Measurements from ENCODE around the gene ZNF428. TPM values are rescaled to one million over a fixed set of nuclear protein-coding genes. Genes with fewer than 3 reads are reported as not detected.

The ZNF428 gene
- total RNA-seq, 1 donor from 2014 or later, result 27.1 TPM

GRCh38 chr19:43561139-43561970 is 58.1 kb downstream of the ZNF428 start:
- no peak for TF ChIP-seq CTCF (IDR thresholded peaks at IDR 0.05)
- H3K4me1 ChIP-seq, result peaks cover 17% of the 10 kb centered on the region
- DNase-seq, result no peak
- no peaks in the 10 kb centered on the region for H3K27me3 ChIP-seq
- peaks cover 29% of the 10 kb centered on the region for H3K36me3 ChIP-seq
- H3K4me3 ChIP-seq, result no peak overlapping the region
- no peak for ATAC-seq
- H3K27ac ChIP-seq, result peak overlapping the region; percentile 83
- no peaks in the 10 kb centered on the region for H3K9me3 ChIP-seq
- intact Hi-C loops (cut with DNase I), result no loop called here

GRCh38 chr19:43560687-43561086 is 58.7 kb downstream of the ZNF428 start:
- no peaks in the 10 kb centered on the region for H3K27me3 ChIP-seq
- ATAC-seq (no peak), DNase-seq (no peak)
- intact Hi-C loops (cut with DNase I), result no loop called here
- no peak overlapping the region for H3K4me3 ChIP-seq
- peak overlapping the region; percentile 6 for H3K27ac ChIP-seq
- TF ChIP-seq CTCF (IDR thresholded peaks at IDR 0.05), result no peak
- peaks cover 17% of the 10 kb centered on the region for H3K4me1 ChIP-seq
- H3K36me3 ChIP-seq, result peaks cover 29% of the 10 kb centered on the region
- no peaks in the 10 kb centered on the region for H3K9me3 ChIP-seq

Other genes starting within 250 kb of the ZNF428 start
- not detected for gene TEX101, start 204.7 kb downstream of the ZNF428 start, total RNA-seq
- 0.75 TPM for gene LYPD3, start 154.0 kb downstream of the ZNF428 start, total RNA-seq
- 9.1 TPM for gene PHLDB3, start 114.9 kb downstream of the ZNF428 start, total RNA-seq
- 34.6 TPM for gene ETHE1, start 92.4 kb downstream of the ZNF428 start, total RNA-seq
- 2.3 TPM for gene ZNF575, start 86.4 kb downstream of the ZNF428 start, total RNA-seq
- 23.8 TPM for gene XRCC1, start 44.1 kb downstream of the ZNF428 start, total RNA-seq
- 4.7 TPM for gene PINLYP, start 43.8 kb downstream of the ZNF428 start, total RNA-seq
- gene IRGQ, start 23.5 kb downstream of the ZNF428 start, total RNA-seq, result 23.2 TPM
- gene ZNF576, start 23.0 kb downstream of the ZNF428 start, total RNA-seq, result 16.6 TPM
- 0.29 TPM for gene SRRM5, start 7.5 kb downstream of the ZNF428 start, total RNA-seq
- gene CADM4, start 20.2 kb upstream of the ZNF428 start, total RNA-seq, result 8.7 TPM
- gene PLAUR, start 50.5 kb upstream of the ZNF428 start, total RNA-seq, result 97.2 TPM
- not detected for gene IRGC, start 96.4 kb upstream of the ZNF428 start, total RNA-seq
- gene SMG9, start 135.3 kb upstream of the ZNF428 start, total RNA-seq, result 44.7 TPM
- gene KCNN4, start 161.3 kb upstream of the ZNF428 start, total RNA-seq, result 7.3 TPM
- gene LYPD5, start 182.8 kb upstream of the ZNF428 start, total RNA-seq, result 3.6 TPM
- gene ZNF283, start 207.7 kb upstream of the ZNF428 start, total RNA-seq, result 11.7 TPM